ENCODE data around the gene ZNF408. TPM values are rescaled to one million over a fixed set of nuclear protein-coding genes. Genes with fewer than 3 reads are reported as not detected.

The ZNF408 gene
- total RNA-seq, 2 donors from 2014 or later: 13.2 to 18.9 TPM

DNA sequence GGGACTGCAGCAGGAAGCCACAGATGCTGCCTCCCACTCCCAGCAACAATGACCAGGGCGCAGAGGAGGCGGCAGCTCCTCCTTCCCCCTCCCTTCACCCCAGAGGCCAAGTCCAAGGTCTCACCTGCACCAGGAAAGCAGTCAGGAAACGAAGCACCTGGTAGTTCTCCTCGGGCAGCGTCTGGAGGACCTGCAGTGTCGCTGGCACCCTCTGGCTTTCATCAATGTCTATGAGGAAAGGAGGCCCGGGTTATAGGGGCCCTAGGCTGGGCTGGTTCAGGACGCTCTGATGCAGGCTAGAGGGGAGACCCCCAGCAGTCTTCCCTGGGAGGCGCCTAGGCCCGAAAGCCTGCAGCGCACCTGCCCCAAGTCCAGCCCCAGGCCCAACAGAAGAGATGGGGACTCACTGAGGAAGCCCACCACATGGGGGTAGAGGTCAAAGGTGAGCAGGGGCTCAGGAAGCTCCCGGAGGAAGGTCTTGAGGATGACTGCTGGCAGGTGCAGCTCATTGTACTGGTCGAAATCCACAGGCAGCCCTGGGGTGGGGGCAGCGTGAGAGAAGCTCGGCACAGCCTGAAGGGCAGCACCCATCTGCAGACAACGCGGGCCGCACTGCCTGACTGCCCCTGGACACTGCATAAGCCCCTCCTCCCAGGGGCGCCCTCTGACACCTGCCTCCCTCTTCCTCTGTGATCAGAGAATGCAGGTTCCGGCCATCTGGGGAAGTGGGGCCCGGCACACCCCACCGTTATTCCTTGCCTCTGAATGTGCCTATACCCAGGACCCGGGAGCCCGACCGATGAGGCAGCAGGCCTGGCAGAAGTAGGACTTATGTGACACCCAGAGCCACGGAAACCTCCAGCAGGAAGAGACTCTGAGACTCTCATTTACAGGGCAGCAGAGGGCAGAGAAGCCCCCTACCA, 21.3 kb upstream of the ZNF408 start:
- no peak overlapping the region for H3K27ac ChIP-seq (ENCODE audit: low read depth, low read length)
- Mint-ChIP-seq H3K36me3 (ENCODE audit: low read depth) (peaks cover 28% of the 10 kb centered on the region), H3K27me3 (ENCODE audit: insufficient read depth) (no peaks in the 10 kb centered on the region), H3K4me3 (no peak overlapping the region), H3K27ac (no peak overlapping the region), H3K9me3 (no peaks in the 10 kb centered on the region), H3K4me1 (peaks cover 11% of the 10 kb centered on the region)
- TF ChIP-seq, protein P1, sequence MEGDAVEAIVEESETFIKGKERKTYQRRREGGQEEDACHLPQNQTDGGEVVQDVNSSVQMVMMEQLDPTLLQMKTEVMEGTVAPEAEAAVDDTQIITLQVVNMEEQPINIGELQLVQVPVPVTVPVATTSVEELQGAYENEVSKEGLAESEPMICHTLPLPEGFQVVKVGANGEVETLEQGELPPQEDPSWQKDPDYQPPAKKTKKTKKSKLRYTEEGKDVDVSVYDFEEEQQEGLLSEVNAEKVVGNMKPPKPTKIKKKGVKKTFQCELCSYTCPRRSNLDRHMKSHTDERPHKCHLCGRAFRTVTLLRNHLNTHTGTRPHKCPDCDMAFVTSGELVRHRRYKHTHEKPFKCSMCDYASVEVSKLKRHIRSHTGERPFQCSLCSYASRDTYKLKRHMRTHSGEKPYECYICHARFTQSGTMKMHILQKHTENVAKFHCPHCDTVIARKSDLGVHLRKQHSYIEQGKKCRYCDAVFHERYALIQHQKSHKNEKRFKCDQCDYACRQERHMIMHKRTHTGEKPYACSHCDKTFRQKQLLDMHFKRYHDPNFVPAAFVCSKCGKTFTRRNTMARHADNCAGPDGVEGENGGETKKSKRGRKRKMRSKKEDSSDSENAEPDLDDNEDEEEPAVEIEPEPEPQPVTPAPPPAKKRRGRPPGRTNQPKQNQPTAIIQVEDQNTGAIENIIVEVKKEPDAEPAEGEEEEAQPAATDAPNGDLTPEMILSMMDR (conservative IDR thresholded peaks at IDR 0.05): no peak
- peaks cover 25% of the 10 kb centered on the region for H3K36me3 ChIP-seq (ENCODE audit: control insufficient read depth, insufficient read depth, low read length)
- DNase-seq: no peak
- H3K4me1 ChIP-seq (ENCODE audit: control insufficient read depth, insufficient read depth, low read length): peaks cover 1% of the 10 kb centered on the region
- H3K27me3 ChIP-seq (ENCODE audit: control insufficient read depth, insufficient read depth, low read length, poor library complexity, severe bottlenecking): no peaks in the 10 kb centered on the region
- no peaks in the 10 kb centered on the region for H3K9me3 ChIP-seq (ENCODE audit: control insufficient read depth, low read length)
- no peak overlapping the region for H3K9ac ChIP-seq (ENCODE audit: extremely low read depth, low read length, poor library complexity, severe bottlenecking)
- no peak overlapping the region for H3K4me3 ChIP-seq (ENCODE audit: low read length)
- 91 to 92% methylated on average over 19 to 26 of the region's 26 CpGs for WGBS, 2 experiments (ENCODE audit: insufficient coverage in 1 of 2, insufficient read length in 1 of 2)

GRCh38 chr11:46680164-46680760, 20.6 kb upstream of the ZNF408 start:
- Histone ChIP-seq H3K27me3 (ENCODE audit: control insufficient read depth, insufficient read depth, low read length, poor library complexity, severe bottlenecking) (no peaks in the 10 kb centered on the region), H3K9ac (ENCODE audit: extremely low read depth, low read length, poor library complexity, severe bottlenecking) (no peak overlapping the region), H3K27ac (ENCODE audit: low read depth, low read length) (no peak overlapping the region), H3K4me3 (ENCODE audit: low read length) (no peak overlapping the region), H3K9me3 (ENCODE audit: control insufficient read depth, low read length) (no peaks in the 10 kb centered on the region), H3K4me1 (ENCODE audit: control insufficient read depth, insufficient read depth, low read length) (no peaks in the 10 kb centered on the region), H3K36me3 (ENCODE audit: control insufficient read depth, insufficient read depth, low read length) (peaks cover 25% of the 10 kb centered on the region)
- no peak overlapping the region for H3K27ac Mint-ChIP-seq
- H3K4me1 Mint-ChIP-seq: peaks cover 6% of the 10 kb centered on the region
- H3K36me3 Mint-ChIP-seq (ENCODE audit: low read depth): peaks cover 30% of the 10 kb centered on the region
- no peak overlapping the region for H3K4me3 Mint-ChIP-seq
- TF ChIP-seq, protein P1 (conservative IDR thresholded peaks at IDR 0.05): no peak
- 90 to 94% methylated on average over 7 to 21 of the region's 21 CpGs for WGBS, 2 experiments (ENCODE audit: insufficient coverage in 1 of 2, insufficient read length in 1 of 2)
- no peaks in the 10 kb centered on the region for H3K27me3 Mint-ChIP-seq (ENCODE audit: insufficient read depth)
- no peak for DNase-seq
- no peaks in the 10 kb centered on the region for H3K9me3 Mint-ChIP-seq

DNA sequence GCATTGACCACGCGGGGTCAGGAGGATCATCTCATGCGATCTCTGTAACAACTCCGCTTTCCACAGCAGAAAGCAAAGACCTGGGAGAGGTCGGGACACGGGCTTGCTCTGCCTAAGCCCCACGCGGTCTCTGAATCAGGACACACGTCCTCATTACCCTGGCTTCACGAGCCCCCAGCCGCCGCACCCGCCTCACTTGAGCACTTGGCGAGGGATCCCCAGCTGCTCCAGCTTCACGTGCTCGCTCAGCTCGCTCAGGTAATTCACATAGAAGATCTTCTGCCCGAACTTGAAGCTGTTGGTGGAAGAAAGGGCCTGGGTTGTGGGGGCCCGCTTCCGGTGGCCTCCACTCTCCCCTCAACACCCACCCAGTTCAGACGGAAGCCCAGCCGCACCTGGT, 20.0 kb upstream of the ZNF408 start:
- Histone ChIP-seq H3K4me3 (ENCODE audit: low read length) (no peak overlapping the region), H3K36me3 (ENCODE audit: control insufficient read depth, insufficient read depth, low read length) (peaks cover 25% of the 10 kb centered on the region), H3K27ac (ENCODE audit: low read depth, low read length) (no peak overlapping the region), H3K4me1 (ENCODE audit: control insufficient read depth, insufficient read depth, low read length) (no peaks in the 10 kb centered on the region), H3K27me3 (ENCODE audit: control insufficient read depth, insufficient read depth, low read length, poor library complexity, severe bottlenecking) (no peaks in the 10 kb centered on the region), H3K9ac (ENCODE audit: extremely low read depth, low read length, poor library complexity, severe bottlenecking) (no peak overlapping the region), H3K9me3 (ENCODE audit: control insufficient read depth, low read length) (no peaks in the 10 kb centered on the region)
- TF ChIP-seq, protein P1 (conservative IDR thresholded peaks at IDR 0.05): no peak
- Mint-ChIP-seq H3K27ac (no peak overlapping the region), H3K4me3 (no peak overlapping the region), H3K4me1 (peaks cover under 1% of the 10 kb centered on the region), H3K36me3 (ENCODE audit: low read depth) (peaks cover 30% of the 10 kb centered on the region), H3K9me3 (no peaks in the 10 kb centered on the region), H3K27me3 (ENCODE audit: insufficient read depth) (no peaks in the 10 kb centered on the region)
- WGBS, 2 experiments (ENCODE audit: insufficient coverage in 1 of 2, insufficient read length in 1 of 2): 95% methylated on average over 10 to 22 of the region's 22 CpGs
- no peak for DNase-seq

Data from endodermal cell (in vitro differentiated cells).